Spleen (tissue), 11 donors: ENCODE measurements around the gene MYBPHL. TPM values are rescaled to one million over a fixed set of nuclear protein-coding genes. Genes with fewer than 3 reads are reported as not detected.

Experiments
- DNase-seq: peaks from one replicate; pipeline ENCODE4 v3.0.0-alpha.2; 2020
- H3K27ac ChIP-seq, 8 donors: fragments of 200-600 bp; sonication (generic) in 7 of 8; 1 replicate in 4 of 8; 2 replicates in 4 of 8; pipeline versions ENCODE4 v1.5.0 to v1.8.0; 2016 to 2021; ENCODE audit warnings: inconsistent platforms in 4 of 8, mild to moderate bottlenecking in 4 of 8, moderate library complexity in 1 of 8
- H3K27me3 ChIP-seq, 7 donors: fragments of 200-600 bp; sonication (generic) in 6 of 7; replicated peaks in 1 of 7; 1 replicate in 4 of 7; 2 replicates in 3 of 7; pipeline versions ENCODE4 v1.5.0 to v1.8.0; 2016 to 2021; ENCODE audit warnings: inconsistent platforms in 3 of 7, mild to moderate bottlenecking in 1 of 7
- H3K36me3 ChIP-seq, 6 donors: fragments of 200-600 bp; sonication (generic) in 5 of 6; 1 replicate in 4 of 6; 2 replicates in 2 of 6; pipeline versions ENCODE4 v1.5.0 to v1.8.0; 2016 to 2021; ENCODE audit warnings: inconsistent platforms in 2 of 6
- H3K4me1 ChIP-seq, 6 donors: fragments of 200-600 bp; sonication (generic) in 5 of 6; 1 replicate in 3 of 6; 2 replicates in 3 of 6; pipeline versions ENCODE4 v1.5.0 to v1.8.0; 2016 to 2021; ENCODE audit warnings: inconsistent platforms in 3 of 6
- H3K4me3 ChIP-seq, 8 donors: fragments of 200-600 bp; sonication (generic) in 7 of 8; 1 replicate in 4 of 8; 2 replicates in 4 of 8; pipeline versions ENCODE4 v1.5.0 to v1.8.0; 2016 to 2021; ENCODE audit warnings: inconsistent platforms in 4 of 8, mild to moderate bottlenecking in 4 of 8, moderate library complexity in 2 of 8
- H3K9me3 ChIP-seq, 8 donors: fragments of 200-600 bp; sonication (generic) in 7 of 8; 1 replicate in 4 of 8; 2 replicates in 4 of 8; pipeline versions ENCODE4 v1.5.0 to v1.8.0; 2016 to 2021; ENCODE audit warnings: inconsistent platforms in 4 of 8
- POLR2A ChIP-seq, 3 donors: fragments of 450-650 bp; IDR thresholded peaks; one replicate each; pipeline ENCODE4 v1.5.1; 2017; ENCODE audit warnings: antibody characterized with exemption in 3 of 3, mild to moderate bottlenecking in 1 of 3
- POLR2AphosphoS5 ChIP-seq, 3 donors: sonication (generic); formaldehyde crosslinking; IDR thresholded peaks; one replicate each; pipeline ENCODE4 v1.5.1; 2017; ENCODE audit warnings: antibody characterized with exemption in 3 of 3
- WGBS, 5 donors: extraction: QIAGEN DNeasy Blood & Tissue Kit in 3 of 5; methylation state at CpG; one replicate each; pipeline versions ENCODE4 v1.1.5 to v1.1.7; 2013 to 2018; 5-methylcytosine and 5-hydroxymethylcytosine counted together
- intact Hi-C: fragments of 100-400 bp; cut with DNase I; formaldehyde crosslinking; loops from one replicate; pipeline ENCODE4 v1.15.0; 2023; ENCODE audit warnings: low total_unique reads
- polyA plus RNA-seq, 3 donors: library from polyadenylated mRNA; stranded (reverse); fragments of 200-250 nt; gene quantifications; one replicate each; pipeline ENCODE4 v1.2.1, GENCODE V29; 2013
- total RNA-seq, 7 donors: library from RNA; depleted of rRNA in 3 of 7; stranded (reverse); fragments of >200 nt in 3 of 7; fragmentation: NEBNext Ultra II Directional in 4 of 7; extraction: Animal tissue kit (Norgen Biotek cat#: 25700) in 4 of 7; gene quantifications; one replicate each; pipeline versions ENCODE4 v1.1.0 to v1.2.1, GENCODE V29; 2016 to 2021
- TF ChIP-seq, protein P1 (sequence below), 11 experiments: fragments of 200-600 bp in 7 of 11; fragments of 450-650 bp in 4 of 11; sonication (generic) in 4 of 11; IDR thresholded peaks in 8 of 11; conservative IDR thresholded peaks in 3 of 11; 1 replicate in 7 of 11; 2 replicates in 4 of 11; pipeline versions ENCODE4 v1.4.0 to v1.8.0; 2016 to 2021; ENCODE audit warnings: antibody characterized with exemption in 11 of 11, inconsistent platforms in 4 of 11, mild to moderate bottlenecking in 1 of 11
- donor health status: healthy with polysubstance abuse.
- donor health status: DM: no; HTN: no; CAD: no; lungs with moderate emphysema.
- donor health status: DM: no; HTN: no; CAD: no.
- donor health status: Bipolar disorder and iron deficiency.
- donor health status: healthy.
- donor health status: DM: no; HTN: no; CAD: no.
- donor health status: DM: yes; HTN: yes; CAD: no.

Gene MYBPHL
- total and polyA plus RNA-seq, 10 donors = not detected

DNA sequence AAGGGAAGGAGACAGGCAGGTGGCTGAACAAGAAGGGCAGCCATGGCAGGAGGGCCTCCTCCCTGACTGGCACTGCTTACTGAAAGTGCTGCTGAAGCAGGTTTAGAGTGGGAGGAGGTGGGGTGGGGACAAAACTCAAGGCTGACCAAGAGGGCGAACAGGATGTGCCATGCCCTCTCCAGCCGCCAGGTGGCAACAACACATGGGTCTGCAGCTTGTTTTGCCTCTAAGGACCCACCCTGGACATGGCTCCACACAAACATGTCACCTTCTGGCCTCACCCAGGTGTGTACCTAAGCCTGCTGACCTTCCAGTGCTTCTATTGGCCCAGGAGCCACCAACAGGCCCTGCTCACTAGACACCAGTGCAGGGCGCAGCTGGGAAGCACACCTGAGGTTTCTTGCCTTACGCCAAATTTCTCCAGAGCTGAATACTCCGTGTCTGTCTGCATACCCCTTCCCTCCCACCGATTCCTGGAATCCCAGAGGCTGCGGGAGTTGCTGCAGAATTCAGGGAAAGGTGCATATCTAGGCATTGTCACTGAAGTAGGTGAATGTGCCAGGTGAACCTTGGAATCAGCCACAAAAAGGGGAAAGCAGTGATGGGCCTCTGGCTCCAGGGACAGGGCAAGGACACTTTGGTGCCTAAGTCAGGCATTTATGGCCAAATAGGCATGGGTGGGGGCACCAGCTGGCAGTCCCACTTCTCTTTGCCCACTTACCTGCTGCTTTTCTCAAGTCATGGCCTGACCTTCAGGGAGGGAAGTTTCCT is 29.2 kb downstream of the MYBPHL start:
- Histone ChIP-seq H3K27ac (peak overlapping the region in 1 of 8 donors; percentile 45), H3K9me3 (no peaks in the 10 kb centered on the region), H3K36me3 (peaks cover 0 to 10% (median 0%) of the 10 kb centered on the region in 6 donors), H3K4me3 (no peak overlapping the region), H3K4me1 (peaks cover 0 to 60% (median 20%) of the 10 kb centered on the region in 6 donors), H3K27me3 (peaks cover 0 to 15% (median 0%) of the 10 kb centered on the region in 7 donors)
- TF ChIP-seq POLR2AphosphoS5 (IDR thresholded peaks at IDR 0.05) = peak; percentile 22 to 51 (median 35)
- TF ChIP-seq, protein P1, sequence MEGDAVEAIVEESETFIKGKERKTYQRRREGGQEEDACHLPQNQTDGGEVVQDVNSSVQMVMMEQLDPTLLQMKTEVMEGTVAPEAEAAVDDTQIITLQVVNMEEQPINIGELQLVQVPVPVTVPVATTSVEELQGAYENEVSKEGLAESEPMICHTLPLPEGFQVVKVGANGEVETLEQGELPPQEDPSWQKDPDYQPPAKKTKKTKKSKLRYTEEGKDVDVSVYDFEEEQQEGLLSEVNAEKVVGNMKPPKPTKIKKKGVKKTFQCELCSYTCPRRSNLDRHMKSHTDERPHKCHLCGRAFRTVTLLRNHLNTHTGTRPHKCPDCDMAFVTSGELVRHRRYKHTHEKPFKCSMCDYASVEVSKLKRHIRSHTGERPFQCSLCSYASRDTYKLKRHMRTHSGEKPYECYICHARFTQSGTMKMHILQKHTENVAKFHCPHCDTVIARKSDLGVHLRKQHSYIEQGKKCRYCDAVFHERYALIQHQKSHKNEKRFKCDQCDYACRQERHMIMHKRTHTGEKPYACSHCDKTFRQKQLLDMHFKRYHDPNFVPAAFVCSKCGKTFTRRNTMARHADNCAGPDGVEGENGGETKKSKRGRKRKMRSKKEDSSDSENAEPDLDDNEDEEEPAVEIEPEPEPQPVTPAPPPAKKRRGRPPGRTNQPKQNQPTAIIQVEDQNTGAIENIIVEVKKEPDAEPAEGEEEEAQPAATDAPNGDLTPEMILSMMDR (IDR thresholded peaks at IDR 0.05 in 8 of 11, conservative IDR thresholded peaks at IDR 0.05 in 3 of 11) = peak; percentile 82 to 97 (median 92)
- no peak for TF ChIP-seq POLR2A (IDR thresholded peaks at IDR 0.05)
- DNase-seq = peak; percentile 91
- intact Hi-C loops = loop anchor here (5.0 kb wide), 1 partner anchor 120 kb away; the partner anchor contains the start of gene SORT1
- 65 to 73% (median 72%) methylated on average over 7 of the region's 7 CpGs for WGBS, 5 donors

DNA sequence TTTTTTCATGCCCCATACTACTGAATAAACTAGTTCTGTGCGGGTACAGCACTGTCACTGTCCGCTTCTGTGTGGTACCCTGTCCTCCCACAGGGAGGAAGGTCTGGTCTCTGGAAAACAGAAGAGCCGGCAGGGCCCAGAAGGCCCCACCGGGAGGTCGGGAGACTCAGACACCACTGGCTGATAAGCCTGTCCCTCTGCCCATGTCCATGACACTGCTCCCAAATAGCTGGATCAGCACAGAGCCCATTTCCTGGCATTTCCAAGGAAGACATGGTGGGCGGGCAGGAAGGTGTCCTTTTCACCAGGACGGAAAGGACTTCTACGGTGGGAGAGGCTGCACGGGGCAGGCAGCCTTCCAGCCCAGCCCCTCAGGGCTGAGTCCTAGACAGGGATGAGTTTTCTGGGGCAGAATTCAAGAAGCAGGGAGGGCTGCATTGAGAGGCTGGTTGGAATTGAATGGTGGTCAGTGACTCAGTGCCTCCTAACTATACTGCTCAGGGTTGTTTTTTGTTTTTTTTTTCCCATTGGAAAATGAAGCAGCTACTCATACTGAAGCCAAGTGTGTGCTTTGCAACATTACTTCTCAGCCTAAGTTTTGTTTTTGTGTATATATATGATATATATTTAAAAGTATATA is 31.0 kb downstream of the MYBPHL start:
- Histone ChIP-seq H3K4me1 (peaks cover 0 to 42% (median 6%) of the 10 kb centered on the region in 6 donors), H3K27ac (peak overlapping the region in 3 of 8 donors; percentile 31 to 34 (median 33)), H3K9me3 (no peaks in the 10 kb centered on the region), H3K27me3 (peaks cover 0 to 15% (median 0%) of the 10 kb centered on the region in 7 donors), H3K4me3 (no peak overlapping the region), H3K36me3 (peaks cover 0 to 10% (median 0%) of the 10 kb centered on the region in 6 donors)
- 65 to 81% (median 79%) methylated on average over 9 of the region's 9 CpGs for whole genome bisulfite sequencing, 5 donors
- intact Hi-C loops = loop anchor here (5.0 kb wide), 1 partner anchor 121 kb away; the partner anchor contains the start of gene SORT1
- TF ChIP-seq POLR2A (IDR thresholded peaks at IDR 0.05) = no peak
- peak in 2 of 3 donors; percentile 19 to 39 for TF ChIP-seq POLR2AphosphoS5 (IDR thresholded peaks at IDR 0.05)
- TF ChIP-seq, protein P1 (IDR thresholded peaks at IDR 0.05 in 8 of 11, conservative IDR thresholded peaks at IDR 0.05 in 3 of 11) = peak in 1 of 11 experiments; percentile 8
- peak; percentile 72 for DNase-seq

DNA sequence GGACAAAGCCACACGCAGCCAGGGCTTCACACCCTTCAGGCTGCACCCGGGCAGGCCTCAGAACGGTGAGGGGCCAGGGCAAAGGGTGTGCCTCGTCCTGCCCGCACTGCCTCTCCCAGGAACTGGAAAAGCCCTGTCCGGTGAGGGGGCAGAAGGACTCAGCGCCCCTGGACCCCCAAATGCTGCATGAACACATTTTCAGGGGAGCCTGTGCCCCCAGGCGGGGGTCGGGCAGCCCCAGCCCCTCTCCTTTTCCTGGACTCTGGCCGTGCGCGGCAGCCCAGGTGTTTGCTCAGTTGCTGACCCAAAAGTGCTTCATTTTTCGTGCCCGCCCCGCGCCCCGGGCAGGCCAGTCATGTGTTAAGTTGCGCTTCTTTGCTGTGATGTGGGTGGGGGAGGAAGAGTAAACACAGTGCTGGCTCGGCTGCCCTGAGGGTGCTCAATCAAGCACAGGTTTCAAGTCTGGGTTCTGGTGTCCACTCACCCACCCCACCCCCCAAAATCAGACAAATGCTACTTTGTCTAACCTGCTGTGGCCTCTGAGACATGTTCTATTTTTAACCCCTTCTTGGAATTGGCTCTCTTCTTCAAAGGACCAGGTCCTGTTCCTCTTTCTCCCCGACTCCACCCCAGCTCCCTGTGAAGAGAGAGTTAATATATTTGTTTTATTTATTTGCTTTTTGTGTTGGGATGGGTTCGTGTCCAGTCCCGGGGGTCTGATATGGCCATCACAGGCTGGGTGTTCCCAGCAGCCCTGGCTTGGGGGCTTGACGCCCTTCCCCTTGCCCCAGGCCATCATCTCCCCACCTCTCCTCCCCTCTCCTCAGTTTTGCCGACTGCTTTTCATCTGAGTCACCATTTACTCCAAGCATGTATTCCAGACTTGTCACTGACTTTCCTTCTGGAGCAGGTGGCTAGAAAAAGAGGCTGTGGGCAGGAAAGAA is 32.0 kb downstream of the MYBPHL start:
- intact Hi-C loops = loop anchor here (5.0 kb wide), 1 partner anchor 122 kb away; the partner anchor contains the start of gene SORT1
- Histone ChIP-seq H3K27ac (no peak overlapping the region), H3K4me1 (peaks cover 0 to 34% (median 6%) of the 10 kb centered on the region in 6 donors), H3K36me3 (peaks cover 0 to 4% (median 0%) of the 10 kb centered on the region in 6 donors), H3K9me3 (no peaks in the 10 kb centered on the region), H3K27me3 (peaks cover 0 to 15% (median 0%) of the 10 kb centered on the region in 7 donors), H3K4me3 (no peak overlapping the region)
- DNase-seq = peak; percentile 66
- 63 to 81% (median 69%) methylated on average over 19 to 24 of the region's 24 CpGs for WGBS, 5 donors
- TF ChIP-seq POLR2A (IDR thresholded peaks at IDR 0.05) (no peak), POLR2AphosphoS5 (IDR thresholded peaks at IDR 0.05) (no peak)
- TF ChIP-seq, protein P1 (IDR thresholded peaks at IDR 0.05 in 8 of 11, conservative IDR thresholded peaks at IDR 0.05 in 3 of 11) = no peak
